Measurements from ENCODE around the gene ASB15.

ASB15 gene

GRCh38 chr7:123557016-123557397, 44.6 kb upstream of the ASB15 start:
- TF ChIP-seq TEAD4 (IDR thresholded peaks at IDR 0.05): no peak
- TF ChIP-seq EGR1 (IDR thresholded peaks at IDR 0.05): no peak
- peak; percentile 27; the same call in 1 of the 2 replicates for TF ChIP-seq REST (IDR thresholded peaks at IDR 0.05; ENCODE audit: low read depth)
- no peak for TF ChIP-seq EP300 (IDR thresholded peaks at IDR 0.05; ENCODE audit: borderline replicate concordance)
- TF ChIP-seq CEBPB (IDR thresholded peaks at IDR 0.05): no peak
- no peak for TF ChIP-seq CREB1 (IDR thresholded peaks at IDR 0.05; ENCODE audit: low read depth)

GRCh38 chr7:123557398-123558288, 44.0 kb upstream of the ASB15 start, which contains the start of gene NDUFA5:
TSS of gene NDUFA5 (minus strand) at chr7:123557818. CDS start at chr7:123557795, 23 bp downstream.
- TF ChIP-seq CEBPB (IDR thresholded peaks at IDR 0.05): no peak
- peak; percentile 84 for TF ChIP-seq TAF1 (IDR thresholded peaks at IDR 0.05; ENCODE audit: low read depth)
- TF ChIP-seq MAX (IDR thresholded peaks at IDR 0.05): no peak; the same call in 1 of the 2 replicates
- TF ChIP-seq ZBTB7A (IDR thresholded peaks at IDR 0.05; ENCODE audit: low read depth): no peak
- 0 out of 2 replicates have a peak, but pooled peaks have one; percentile 4 for TF ChIP-seq USF1 (IDR thresholded peaks at IDR 0.05)
- TF ChIP-seq TEAD4 (IDR thresholded peaks at IDR 0.05): no peak
- TF ChIP-seq RAD21 (IDR thresholded peaks at IDR 0.05; ENCODE audit: low read depth): no peak
- no peak for TF ChIP-seq EP300 (IDR thresholded peaks at IDR 0.05; ENCODE audit: borderline replicate concordance)
- no peak for TF ChIP-seq FOXM1 (IDR thresholded peaks at IDR 0.05; ENCODE audit: borderline replicate concordance, low read depth)
- TF ChIP-seq CREB1 (IDR thresholded peaks at IDR 0.05; ENCODE audit: low read depth): peak; percentile 81
- peak; percentile 10; the same call in 1 of the 2 replicates for TF ChIP-seq EGR1 (IDR thresholded peaks at IDR 0.05)
- TF ChIP-seq NFIC (IDR thresholded peaks at IDR 0.05): no peak
- TF ChIP-seq REST (IDR thresholded peaks at IDR 0.05; ENCODE audit: low read depth): no peak
- peak; percentile 97 for TF ChIP-seq YY1 (IDR thresholded peaks at IDR 0.05; ENCODE audit: low read depth)
- no peak for TF ChIP-seq TCF12 (IDR thresholded peaks at IDR 0.05; ENCODE audit: low read depth)

- TF ChIP-seq TEAD4 (IDR thresholded peaks at IDR 0.05): no peak
- no peak for TF ChIP-seq USF1 (IDR thresholded peaks at IDR 0.05)
- TF ChIP-seq YY1 (IDR thresholded peaks at IDR 0.05; ENCODE audit: low read depth): no peak
- no peak for TF ChIP-seq FOXM1 (IDR thresholded peaks at IDR 0.05; ENCODE audit: borderline replicate concordance, low read depth)
- no peak for TF ChIP-seq EGR1 (IDR thresholded peaks at IDR 0.05)
- no peak for TF ChIP-seq CREB1 (IDR thresholded peaks at IDR 0.05; ENCODE audit: low read depth)
- no peak for TF ChIP-seq MAX (IDR thresholded peaks at IDR 0.05)
- TF ChIP-seq CEBPB (IDR thresholded peaks at IDR 0.05): no peak
- no peak for TF ChIP-seq REST (IDR thresholded peaks at IDR 0.05; ENCODE audit: low read depth)
These were observed 43.2 kb upstream of the ASB15 start for GRCh38 chr7:123558289-123558874.

GRCh38 chr7:123562121-123562520, 39.5 kb upstream of the ASB15 start:
- TF ChIP-seq EP300 (IDR thresholded peaks at IDR 0.05; ENCODE audit: borderline replicate concordance) (no peak), MAX (IDR thresholded peaks at IDR 0.05) (no peak), RAD21 (IDR thresholded peaks at IDR 0.05; ENCODE audit: low read depth) (no peak), USF1 (IDR thresholded peaks at IDR 0.05) (no peak), REST (IDR thresholded peaks at IDR 0.05; ENCODE audit: low read depth) (no peak), EGR1 (IDR thresholded peaks at IDR 0.05) (no peak), TEAD4 (IDR thresholded peaks at IDR 0.05) (no peak), TCF12 (IDR thresholded peaks at IDR 0.05; ENCODE audit: low read depth) (no peak), ZBTB7A (IDR thresholded peaks at IDR 0.05; ENCODE audit: low read depth) (no peak), CREB1 (IDR thresholded peaks at IDR 0.05; ENCODE audit: low read depth) (no peak), YY1 (IDR thresholded peaks at IDR 0.05; ENCODE audit: low read depth) (no peak), TAF1 (IDR thresholded peaks at IDR 0.05; ENCODE audit: low read depth) (no peak), FOXM1 (IDR thresholded peaks at IDR 0.05; ENCODE audit: borderline replicate concordance, low read depth) (no peak), CEBPB (IDR thresholded peaks at IDR 0.05) (no peak), NFIC (IDR thresholded peaks at IDR 0.05) (no peak)

Data from Ishikawa (cell line).